ENCODE results near the gene CHP2. TPM values are rescaled to one million over a fixed set of nuclear protein-coding genes. Genes with fewer than 3 reads are reported as not detected.

CHP2 gene
- total and polyA plus RNA-seq, 9 of the 15 experiments (the other 6 are each of a cell fraction or from before 2014, with no cell fraction given) = 0.23 to 1.1 (median 0.80) TPM

DNA sequence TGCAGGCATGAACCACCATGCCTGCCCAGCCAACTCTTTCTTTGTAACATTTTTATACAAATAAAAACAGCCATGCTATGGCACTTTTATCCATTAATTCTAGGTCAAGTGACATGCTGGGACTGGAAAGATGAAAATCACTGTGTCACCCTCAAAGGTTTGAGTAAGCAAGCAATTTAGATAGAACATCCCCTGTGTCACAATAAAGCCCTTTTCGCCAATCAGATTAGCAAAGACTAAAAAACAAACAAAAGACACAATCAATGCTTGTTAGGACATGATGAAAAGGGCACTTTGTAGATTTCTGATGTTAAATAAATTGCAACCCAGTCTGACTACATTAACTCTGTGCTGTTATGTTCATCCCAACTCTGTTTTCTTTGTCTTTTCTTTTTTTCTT, 26.4 kb downstream of the CHP2 start:
- Histone ChIP-seq H3K79me2 (ENCODE audit: control insufficient read depth, insufficient read depth, low read length) (no peaks in the 10 kb centered on the region), H3K4me3 (no peak overlapping the region), H3K9me1 (ENCODE audit: control insufficient read depth, insufficient read depth, low read length) (no peaks in the 10 kb centered on the region), H4K20me1 (replicated peaks; ENCODE audit: control insufficient read depth, insufficient read depth, low read length) (no peaks in the 10 kb centered on the region), H3K9me3 (replicated peaks; ENCODE audit: control insufficient read depth, insufficient read depth, low read depth, low read length) (peaks cover 4% of the 10 kb centered on the region; the same call in 1 of the 2 replicates), H3K27me3 (ENCODE audit: control insufficient read depth in 2 of 2, insufficient read depth in 2 of 2, low read length in 2 of 2) (no peaks in the 10 kb centered on the region; a peak in 1 of 5 replicates), H3K4me2 (ENCODE audit: insufficient read depth, low read length) (no peak overlapping the region), H3K9ac (ENCODE audit: insufficient read depth in 1 of 2, low read depth in 2 of 2, low read length in 2 of 2) (no peak overlapping the region), H3K27ac (ENCODE audit: extremely low read depth, low read depth, low read length) (no peak overlapping the region), H3K36me3 (ENCODE audit: control insufficient read depth, insufficient read depth, low read length) (no peaks in the 10 kb centered on the region), H2AFZ (ENCODE audit: low read depth, low read length) (no peak overlapping the region), H3K4me1 (replicated peaks in 1 of 2; ENCODE audit: control insufficient read depth in 2 of 2, insufficient read depth in 2 of 2, low read length in 2 of 2) (peaks cover 7 to 14% of the 10 kb centered on the region in 2 experiments; a peak in 3 of 5 replicates)
- DNase-seq (ENCODE audit: extremely low read depth in 1 of 4, low spot score in 3 of 4) (no peak), ATAC-seq (no peak), FAIRE-seq (no peak)
- no TSS peak for BruUV-seq (replicated peaks)
- WGBS (ENCODE audit: insufficient coverage, low coverage, missing lambda C conversion rate) = 4% methylated on average over 1 of the region's 1 CpG
- intact Hi-C loops (cut with micrococcal nuclease) = no loop called here
- ChIA-PET CTCF (ENCODE audit: low intra/inter-chr PET ratio) (no interaction called here), POLR2A (no interaction called here)
- in situ Hi-C loops (cut with MboI) = no loop called here
- TF ChIP-seq, protein P1, sequence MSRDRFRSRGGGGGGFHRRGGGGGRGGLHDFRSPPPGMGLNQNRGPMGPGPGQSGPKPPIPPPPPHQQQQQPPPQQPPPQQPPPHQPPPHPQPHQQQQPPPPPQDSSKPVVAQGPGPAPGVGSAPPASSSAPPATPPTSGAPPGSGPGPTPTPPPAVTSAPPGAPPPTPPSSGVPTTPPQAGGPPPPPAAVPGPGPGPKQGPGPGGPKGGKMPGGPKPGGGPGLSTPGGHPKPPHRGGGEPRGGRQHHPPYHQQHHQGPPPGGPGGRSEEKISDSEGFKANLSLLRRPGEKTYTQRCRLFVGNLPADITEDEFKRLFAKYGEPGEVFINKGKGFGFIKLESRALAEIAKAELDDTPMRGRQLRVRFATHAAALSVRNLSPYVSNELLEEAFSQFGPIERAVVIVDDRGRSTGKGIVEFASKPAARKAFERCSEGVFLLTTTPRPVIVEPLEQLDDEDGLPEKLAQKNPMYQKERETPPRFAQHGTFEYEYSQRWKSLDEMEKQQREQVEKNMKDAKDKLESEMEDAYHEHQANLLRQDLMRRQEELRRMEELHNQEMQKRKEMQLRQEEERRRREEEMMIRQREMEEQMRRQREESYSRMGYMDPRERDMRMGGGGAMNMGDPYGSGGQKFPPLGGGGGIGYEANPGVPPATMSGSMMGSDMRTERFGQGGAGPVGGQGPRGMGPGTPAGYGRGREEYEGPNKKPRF (IDR thresholded peaks at IDR 0.05; ENCODE audit: low read depth, low read length) = no peak
- TF ChIP-seq SP1 (CRISPR knock-in tag; IDR thresholded peaks at IDR 0.05) = no peak
- peak; percentile 6 to 33; a peak in 1 of 4 replicates for TF ChIP-seq KDM1A (IDR thresholded peaks at IDR 0.05)
- no peak for TF ChIP-seq DDX20 (tag; IDR thresholded peaks at IDR 0.05; ENCODE audit: low read depth)

Data from K562 (cell line).